ENCODE results near the gene RCN2.

DNA sequence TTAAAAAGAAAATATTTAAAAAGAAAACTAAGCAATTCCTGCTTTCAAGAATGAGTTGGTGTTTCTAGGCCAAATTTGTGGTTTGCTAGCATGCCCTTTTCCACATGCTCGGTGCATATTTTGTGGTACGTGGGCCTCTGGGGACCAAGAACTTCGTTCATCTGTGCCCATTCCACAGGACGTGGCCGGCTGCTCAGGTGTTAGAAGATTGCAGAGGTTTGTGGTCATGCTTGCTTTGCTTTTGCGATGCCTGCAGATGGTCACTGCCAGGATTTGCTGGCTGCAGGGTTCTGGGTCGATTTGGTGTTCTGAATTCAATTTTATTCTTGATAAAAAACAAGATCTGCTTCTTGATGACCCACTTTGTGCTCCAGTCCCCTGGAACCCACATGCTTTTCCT lies 70.9 kb downstream of the RCN2 start:
- TF ChIP-seq, protein P1, sequence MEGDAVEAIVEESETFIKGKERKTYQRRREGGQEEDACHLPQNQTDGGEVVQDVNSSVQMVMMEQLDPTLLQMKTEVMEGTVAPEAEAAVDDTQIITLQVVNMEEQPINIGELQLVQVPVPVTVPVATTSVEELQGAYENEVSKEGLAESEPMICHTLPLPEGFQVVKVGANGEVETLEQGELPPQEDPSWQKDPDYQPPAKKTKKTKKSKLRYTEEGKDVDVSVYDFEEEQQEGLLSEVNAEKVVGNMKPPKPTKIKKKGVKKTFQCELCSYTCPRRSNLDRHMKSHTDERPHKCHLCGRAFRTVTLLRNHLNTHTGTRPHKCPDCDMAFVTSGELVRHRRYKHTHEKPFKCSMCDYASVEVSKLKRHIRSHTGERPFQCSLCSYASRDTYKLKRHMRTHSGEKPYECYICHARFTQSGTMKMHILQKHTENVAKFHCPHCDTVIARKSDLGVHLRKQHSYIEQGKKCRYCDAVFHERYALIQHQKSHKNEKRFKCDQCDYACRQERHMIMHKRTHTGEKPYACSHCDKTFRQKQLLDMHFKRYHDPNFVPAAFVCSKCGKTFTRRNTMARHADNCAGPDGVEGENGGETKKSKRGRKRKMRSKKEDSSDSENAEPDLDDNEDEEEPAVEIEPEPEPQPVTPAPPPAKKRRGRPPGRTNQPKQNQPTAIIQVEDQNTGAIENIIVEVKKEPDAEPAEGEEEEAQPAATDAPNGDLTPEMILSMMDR (conservative IDR thresholded peaks at IDR 0.05 in 1 of 2, IDR thresholded peaks at IDR 0.05 in 1 of 2; ENCODE audit: extremely low read depth in 1 of 2, insufficient read depth in 1 of 2, low read depth in 1 of 2, low read length in 2 of 2): no peak
- TF ChIP-seq EZH2 (IDR thresholded peaks at IDR 0.05; ENCODE audit: borderline replicate concordance, low read length): no peak
